Muscle of back (tissue), 10 donors: Measurements from ENCODE around the gene ZSCAN23. TPM values are rescaled to one million over a fixed set of nuclear protein-coding genes. Genes with fewer than 3 reads are reported as not detected.

Experiments used
- polyA plus RNA-seq, 10 donors: library from polyadenylated mRNA; unstranded; fragments of 120-200 nt; gene quantifications; one replicate each; pipeline ENCODE4 v1.2.1, GENCODE V29; 2013; ENCODE audit not compliant: insufficient read length in 10 of 10

The ZSCAN23 gene
- polyA plus RNA-seq, 10 donors, result 2.5 to 9.7 (median 5.1) TPM

Other genes starting within 250 kb of the ZSCAN23 start
- 10 to 100 TPM; 16.7 to 29.1 (median 24.3) TPM for gene ZSCAN9, start 218.2 kb downstream of the ZSCAN23 start, polyA plus RNA-seq
- gene ZKSCAN4, start 191.2 kb downstream of the ZSCAN23 start, polyA plus RNA-seq, result 1 to 10 TPM; 4.2 to 6.6 (median 5.5) TPM
- 1 to 10 TPM in 8 of 10 donors, under 1 TPM in 2; 0.85 to 1.9 (median 1.4) TPM for gene NKAPL, start 184.2 kb downstream of the ZSCAN23 start, polyA plus RNA-seq
- gene ZSCAN26, start 176.3 kb downstream of the ZSCAN23 start, polyA plus RNA-seq, result 10 to 100 TPM; 16.6 to 25.7 (median 20.8) TPM
- 1 to 10 TPM; 5.2 to 9.1 (median 6.8) TPM for gene PGBD1, start 161.9 kb downstream of the ZSCAN23 start, polyA plus RNA-seq
- 10 to 100 TPM in 1 of 10 donors, 1 to 10 TPM in 9; 6.0 to 11.2 (median 8.6) TPM for gene ZSCAN31, start 107.3 kb downstream of the ZSCAN23 start, polyA plus RNA-seq
- 1 to 10 TPM; 4.4 to 7.4 (median 6.2) TPM for gene ZKSCAN3, start 93.5 kb downstream of the ZSCAN23 start, polyA plus RNA-seq
- gene ZSCAN12, start 43.7 kb downstream of the ZSCAN23 start, polyA plus RNA-seq, result 1 to 10 TPM; 4.2 to 7.4 (median 6.2) TPM
- gene GPX6, start 72.3 kb upstream of the ZSCAN23 start, polyA plus RNA-seq, result under 1 TPM in 1 of 10 donors, not detected in 9; 0.08 TPM
- gene GPX5, start 82.4 kb upstream of the ZSCAN23 start, polyA plus RNA-seq, result not detected